DMS53 treated with DMSO at 0.1 percent for 48 hours (cell line): ENCODE data around the gene SLC25A10.
A peak's percentile ranks its signal among the peaks of the same experiment; 100 is the strongest.

Experiments used
- DNase-seq: peaks from one replicate; lab custom pipeline; 2025; ENCODE audit not compliant: unreplicated experiment; lab: John Stamatoyannopoulos, UW

Gene SLC25A10

DNA sequence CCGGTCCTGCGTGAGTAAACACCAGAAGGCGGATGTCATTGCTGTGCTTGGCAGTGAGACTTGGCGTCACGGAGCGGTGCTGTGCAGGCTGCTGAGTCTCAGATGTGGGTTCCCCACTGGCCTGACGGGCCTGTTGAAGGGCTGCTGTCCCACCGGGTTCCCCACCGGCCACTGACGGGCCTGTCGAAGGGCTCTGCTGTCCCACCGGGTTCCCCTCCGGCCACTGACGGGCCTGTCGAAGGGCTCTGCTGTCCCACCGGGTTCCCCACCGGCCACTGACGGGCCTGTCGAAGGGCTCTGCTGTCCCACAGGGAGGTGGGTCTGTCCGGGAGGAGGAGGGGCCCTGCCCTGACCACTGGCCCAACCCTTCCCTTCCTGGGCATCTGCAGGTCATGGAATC lies 25.5 kb upstream of the SLC25A10 start:
- no peak for DNase-seq

DNA sequence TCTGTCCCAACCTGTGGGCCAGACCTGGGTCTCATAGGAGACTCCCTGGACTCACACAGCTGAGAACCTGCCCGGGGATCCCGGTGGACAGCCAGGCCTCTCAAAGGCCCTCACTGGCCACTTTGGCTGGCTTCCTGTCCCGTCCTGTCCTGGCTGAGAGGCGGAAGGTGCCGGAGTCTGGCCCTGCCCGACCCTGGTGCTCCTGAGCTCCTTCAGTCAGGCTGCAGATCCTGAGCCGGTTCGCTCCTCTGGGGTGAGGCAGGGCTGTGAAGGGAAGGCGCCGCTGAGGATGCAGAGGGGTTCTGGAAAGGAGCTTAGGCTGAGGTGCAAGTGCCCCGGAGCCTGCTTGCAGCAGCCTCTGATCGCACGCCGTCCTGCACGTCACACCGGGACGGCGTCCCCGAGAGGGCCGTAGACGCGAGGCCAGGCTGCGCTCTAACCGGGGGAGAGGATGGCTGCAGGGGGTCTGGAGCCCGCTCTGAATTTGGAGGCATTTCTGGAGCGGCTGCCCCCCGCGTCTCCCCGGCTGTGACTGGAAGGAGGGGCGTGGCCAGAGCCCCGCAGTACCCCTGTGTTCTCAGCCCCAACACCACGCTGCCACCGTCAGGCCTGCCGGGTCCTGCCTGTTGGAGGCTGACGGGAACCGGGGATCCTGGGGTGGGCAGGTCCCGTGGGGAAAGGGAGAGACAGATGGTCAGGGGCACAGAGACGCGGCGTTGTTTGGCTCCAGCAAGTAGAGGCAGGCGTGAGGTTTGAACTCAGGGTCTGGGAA lies 24.1 kb upstream of the SLC25A10 start:
- no peak for DNase-seq

DNA sequence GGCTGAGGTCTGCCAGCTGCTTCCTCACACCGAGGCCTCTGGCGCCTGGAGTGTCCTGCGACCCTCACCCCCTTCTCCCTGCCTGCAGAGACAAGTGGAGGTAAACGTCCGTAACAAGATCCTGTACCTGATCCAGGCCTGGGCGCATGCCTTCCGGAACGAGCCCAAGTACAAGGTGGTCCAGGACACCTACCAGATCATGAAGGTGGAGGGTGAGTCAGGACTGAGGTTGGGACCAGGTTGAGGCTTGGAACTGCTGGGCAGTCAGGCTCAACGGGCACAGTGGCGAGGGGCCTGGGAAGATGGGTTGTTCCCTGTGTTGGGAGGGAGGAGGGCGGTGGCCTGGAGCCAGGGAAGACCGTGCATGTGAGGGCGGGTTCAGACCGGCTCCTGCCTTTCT lies 23.5 kb upstream of the SLC25A10 start:
- no peak for DNase-seq

DNA sequence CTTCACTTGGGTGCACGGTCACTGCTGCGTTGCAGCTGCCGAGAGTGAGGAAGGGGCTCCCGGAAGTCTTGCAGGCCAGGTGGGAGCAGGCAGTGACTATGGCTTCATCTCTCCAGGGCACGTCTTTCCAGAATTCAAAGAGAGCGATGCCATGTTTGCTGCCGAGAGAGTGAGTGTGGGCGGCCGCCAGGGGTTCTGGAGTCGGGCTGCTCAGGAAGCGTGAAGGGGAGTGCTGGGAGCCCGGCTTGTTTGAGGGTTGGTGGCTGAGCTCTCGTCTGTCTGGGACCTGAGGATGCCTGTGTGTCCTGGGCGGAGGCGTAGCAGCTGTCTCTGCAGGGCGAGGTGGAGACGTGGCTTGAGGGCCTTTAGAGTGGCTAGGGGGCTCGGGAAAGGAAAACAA lies 22.0 kb upstream of the SLC25A10 start:
- DNase-seq, result no peak

DNA sequence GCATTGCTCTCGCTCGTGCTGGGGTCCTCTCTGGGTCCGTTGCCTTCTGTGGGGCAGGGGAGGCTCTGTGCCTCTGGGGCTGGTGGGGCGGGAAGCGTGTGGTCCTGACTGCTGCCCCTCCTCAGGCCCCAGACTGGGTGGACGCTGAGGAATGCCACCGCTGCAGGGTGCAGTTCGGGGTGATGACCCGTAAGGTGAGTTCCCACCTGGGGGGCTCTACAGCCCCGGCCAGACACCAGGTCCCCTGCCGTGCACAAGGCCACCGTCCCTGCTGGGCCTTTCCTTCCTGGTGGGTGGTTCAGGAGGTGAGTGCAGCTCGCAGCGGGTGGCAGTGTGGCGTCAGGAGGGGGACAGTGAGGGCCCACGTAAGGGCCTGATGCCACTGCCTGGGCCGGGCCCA lies 21.5 kb upstream of the SLC25A10 start:
- DNase-seq, result no peak

DNA sequence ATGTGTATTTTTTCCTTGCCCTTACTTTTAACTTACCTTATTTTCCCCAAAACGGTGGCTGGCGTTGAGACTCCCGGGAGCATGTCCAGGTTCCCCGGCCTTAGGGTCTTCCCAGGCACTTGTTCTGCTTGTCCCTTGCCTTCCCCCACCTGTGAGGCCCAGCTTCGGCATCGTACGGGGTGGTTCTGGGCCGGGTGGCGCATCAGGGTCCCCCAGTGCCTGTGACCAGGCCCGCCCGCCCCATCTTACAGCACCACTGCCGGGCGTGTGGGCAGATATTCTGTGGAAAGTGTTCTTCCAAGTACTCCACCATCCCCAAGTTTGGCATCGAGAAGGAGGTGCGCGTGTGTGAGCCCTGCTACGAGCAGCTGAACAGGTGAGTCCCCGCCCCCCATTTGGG lies 20.9 kb upstream of the SLC25A10 start:
- no peak for DNase-seq

DNA sequence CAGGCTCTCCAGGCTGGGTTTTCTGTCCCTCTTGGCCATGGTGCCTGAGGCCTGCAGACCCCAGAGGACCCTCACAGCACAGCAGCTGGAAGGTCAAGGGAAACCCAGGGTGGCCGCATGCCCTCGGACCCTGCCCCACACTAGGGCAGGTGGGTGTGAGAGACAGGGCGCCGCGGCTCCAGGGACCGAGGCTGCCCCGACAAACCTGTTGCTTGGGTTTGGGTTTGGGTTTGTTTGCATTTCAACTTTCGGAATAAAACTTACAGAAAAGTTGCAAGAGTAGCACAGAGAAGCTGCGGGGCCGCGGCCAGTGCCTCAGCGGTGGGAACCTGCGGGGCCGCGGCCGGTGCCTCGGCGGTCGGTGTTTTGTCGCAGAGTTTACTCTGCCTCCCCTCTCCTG lies 20.5 kb upstream of the SLC25A10 start:
- DNase-seq, result no peak

DNA sequence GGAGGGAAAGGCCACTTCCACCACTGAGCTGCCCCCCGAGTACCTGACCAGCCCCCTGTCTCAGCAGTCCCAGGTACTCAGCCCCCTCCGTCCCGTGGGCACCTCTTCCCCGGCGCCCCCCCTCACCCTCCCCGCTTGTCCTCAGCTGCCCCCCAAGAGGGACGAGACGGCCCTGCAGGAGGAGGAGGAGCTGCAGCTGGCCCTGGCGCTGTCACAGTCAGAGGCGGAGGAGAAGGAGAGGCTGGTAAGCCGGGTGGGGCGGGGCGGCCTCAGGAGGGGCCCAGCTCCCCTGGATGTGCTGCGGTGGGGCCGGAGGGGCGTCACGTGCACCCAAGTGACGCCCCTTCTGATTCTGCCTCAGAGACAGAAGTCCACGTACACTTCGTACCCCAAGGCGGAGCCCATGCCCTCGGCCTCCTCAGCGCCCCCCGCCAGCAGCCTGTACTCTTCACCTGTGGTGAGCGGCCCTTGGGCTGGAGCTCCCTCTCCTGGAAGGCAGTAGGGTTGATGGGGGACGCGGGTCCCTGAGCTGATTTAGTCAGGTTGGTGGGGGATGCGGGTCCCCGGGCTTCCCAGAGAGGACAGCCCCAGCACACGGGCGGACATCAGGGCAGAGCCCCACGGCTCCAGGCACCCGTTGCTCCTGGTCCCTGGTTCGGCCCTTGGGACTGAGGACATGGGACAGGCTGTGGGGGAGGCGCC lies 18.4 kb upstream of the SLC25A10 start:
- DNase-seq, result no peak

DNA sequence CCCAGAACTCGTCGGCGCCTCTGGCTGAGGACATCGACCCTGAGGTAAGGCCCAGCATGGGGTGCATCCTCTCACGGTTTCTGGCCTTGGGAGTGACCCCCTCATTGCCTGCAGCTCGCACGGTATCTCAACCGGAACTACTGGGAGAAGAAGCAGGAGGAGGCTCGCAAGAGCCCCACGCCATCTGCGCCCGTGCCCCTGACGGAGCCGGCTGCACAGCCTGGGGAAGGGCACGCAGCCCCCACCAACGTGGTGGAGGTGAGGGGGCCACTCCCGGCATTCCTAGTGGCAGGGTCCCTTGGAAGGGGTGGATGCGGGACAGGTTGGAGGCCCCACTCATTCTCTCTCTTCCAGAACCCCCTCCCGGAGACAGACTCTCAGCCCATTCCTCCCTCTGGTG lies 17.3 kb upstream of the SLC25A10 start:
- DNase-seq, result no peak

DNA sequence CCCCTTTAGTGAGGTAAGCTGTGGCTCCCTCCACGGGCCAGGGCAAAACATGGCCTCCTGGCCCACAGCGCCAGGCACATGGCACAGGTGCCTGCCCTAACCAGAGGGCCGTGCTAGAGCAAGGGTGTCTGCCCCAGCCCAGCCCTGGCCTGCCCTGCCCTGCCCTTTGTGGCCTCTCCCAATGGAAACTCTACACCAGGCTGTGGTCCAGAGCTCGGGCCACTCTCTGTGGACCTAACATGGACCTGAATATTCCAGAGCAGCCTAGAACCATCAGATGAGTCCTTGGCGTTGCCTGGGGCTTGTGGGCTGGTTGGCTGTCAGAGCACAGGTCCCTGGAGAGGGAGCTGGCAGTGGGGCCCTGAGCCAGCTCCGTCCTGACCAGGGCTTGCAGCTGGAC lies 16.9 kb upstream of the SLC25A10 start:
- DNase-seq, result no peak

DNA sequence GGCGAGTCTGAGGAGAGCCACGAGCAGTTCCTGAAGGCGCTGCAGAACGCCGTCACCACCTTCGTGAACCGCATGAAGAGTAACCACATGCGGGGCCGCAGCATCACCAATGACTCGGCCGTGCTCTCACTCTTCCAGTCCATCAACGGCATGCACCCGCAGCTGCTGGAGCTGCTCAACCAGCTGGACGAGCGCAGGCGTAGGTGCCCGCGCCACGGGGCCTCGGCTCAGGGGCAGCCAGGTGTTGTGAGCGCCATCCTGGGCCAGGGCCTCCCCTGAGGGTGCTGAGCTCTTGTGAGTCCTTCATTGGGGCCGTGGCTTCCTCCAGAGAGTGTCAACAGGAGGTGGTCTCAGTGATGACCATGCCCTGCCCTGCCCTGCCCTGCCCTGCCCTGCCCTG lies 16.3 kb upstream of the SLC25A10 start:
- no peak for DNase-seq

DNA sequence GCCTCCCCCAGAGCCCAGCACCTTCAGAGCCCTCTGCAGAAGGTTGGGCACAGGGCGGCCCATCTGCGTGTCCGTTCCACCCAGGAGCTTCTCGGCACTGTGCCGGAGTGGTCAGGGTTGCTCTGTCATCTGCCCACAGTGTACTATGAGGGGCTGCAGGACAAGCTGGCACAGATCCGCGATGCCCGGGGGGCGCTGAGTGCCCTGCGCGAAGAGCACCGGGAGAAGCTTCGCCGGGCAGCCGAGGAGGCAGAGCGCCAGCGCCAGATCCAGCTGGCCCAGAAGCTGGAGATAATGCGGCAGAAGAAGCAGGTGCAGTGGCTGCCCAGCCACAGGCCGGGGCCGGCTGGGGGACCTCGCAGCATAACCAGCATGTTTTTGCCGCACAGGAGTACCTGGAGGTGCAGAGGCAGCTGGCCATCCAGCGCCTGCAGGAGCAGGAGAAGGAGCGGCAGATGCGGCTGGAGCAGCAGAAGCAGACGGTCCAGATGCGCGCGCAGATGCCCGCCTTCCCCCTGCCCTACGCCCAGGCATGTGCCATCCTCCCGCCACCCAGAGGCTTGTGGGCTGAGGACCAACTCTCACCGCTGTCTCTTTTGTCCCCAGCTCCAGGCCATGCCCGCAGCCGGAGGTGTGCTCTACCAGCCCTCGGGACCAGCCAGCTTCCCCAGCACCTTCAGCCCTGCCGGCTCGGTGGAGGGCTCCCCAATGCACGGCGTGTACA lies 15.7 kb upstream of the SLC25A10 start:
- DNase-seq, result no peak

DNA sequence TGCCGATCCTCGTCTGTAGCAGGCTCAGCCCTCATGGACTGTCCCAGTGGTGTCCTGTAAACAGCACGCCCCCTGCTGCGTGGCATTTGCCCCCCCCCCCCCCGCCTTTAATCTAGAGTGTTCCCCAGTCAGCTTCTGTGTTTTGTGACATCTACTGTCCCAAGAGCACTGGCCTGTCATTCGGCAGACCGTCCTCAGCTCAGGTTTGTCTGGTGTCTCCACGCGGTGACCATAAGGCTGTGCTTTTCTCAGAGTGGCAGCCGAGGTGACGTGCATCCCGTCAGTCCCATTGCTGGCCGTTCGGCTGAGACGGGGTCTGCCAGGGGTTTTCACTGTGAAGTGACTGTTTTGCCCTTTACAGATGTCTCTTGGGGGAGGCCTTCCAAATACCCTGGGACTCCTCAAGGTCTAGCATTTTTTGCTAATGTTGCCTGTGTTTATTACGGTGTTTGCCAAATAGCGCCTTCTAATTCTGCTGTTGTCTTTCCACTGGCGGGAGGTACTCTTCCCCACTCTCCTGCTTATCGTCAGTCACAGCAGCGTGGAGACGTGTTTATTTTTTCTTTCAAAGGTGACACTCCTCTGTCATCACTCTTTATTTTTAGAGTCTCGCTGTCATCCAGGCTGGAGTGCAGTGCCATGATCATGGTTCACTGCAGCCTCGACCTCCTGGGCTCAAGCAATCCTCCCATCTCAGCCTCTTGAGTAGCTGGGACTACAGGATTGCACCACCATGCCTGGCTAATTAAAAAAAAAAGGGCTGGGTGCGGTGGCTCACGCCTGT lies 14.6 kb upstream of the SLC25A10 start:
- no peak for DNase-seq

DNA sequence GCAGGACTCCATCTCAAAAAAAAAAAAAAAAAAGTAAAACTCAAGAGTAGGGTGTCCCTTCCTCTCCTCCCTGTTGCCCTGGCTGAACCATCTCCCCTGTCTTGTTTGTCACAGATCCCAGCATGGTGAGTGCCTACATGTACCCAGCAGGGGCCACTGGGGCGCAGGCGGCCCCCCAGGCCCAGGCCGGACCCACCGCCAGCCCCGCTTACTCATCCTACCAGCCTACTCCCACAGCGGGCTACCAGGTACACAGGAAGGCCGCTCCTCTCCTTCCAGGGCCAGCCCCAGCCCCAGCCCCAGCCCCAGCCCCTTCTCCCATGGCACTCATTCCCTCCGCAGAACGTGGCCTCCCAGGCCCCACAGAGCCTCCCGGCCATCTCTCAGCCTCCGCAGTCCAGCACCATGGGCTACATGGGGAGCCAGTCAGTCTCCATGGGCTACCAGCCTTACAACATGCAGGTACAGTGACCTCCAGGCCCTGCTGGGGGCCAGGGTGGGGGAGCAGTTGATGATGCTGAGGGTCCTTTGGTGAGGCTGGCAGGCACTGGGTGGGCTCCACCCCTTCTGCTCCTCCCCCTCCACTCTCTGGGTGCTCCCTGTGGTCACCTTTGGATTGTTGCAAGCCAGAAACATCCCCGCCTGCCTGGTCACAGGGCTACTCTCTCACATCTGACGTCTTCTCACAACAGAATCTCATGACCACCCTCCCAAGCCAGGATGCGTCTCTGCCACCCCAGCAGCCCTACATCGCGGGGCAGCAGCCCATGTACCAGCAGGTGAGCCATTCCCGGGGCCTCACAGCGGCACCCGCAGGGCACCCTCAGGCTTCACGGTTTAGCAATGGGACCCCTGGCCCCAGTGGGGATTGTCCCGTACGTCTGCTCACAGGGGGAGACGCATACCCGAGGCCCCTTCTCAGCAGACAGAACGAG lies 11.5 kb upstream of the SLC25A10 start:
- DNase-seq, result no peak

DNA sequence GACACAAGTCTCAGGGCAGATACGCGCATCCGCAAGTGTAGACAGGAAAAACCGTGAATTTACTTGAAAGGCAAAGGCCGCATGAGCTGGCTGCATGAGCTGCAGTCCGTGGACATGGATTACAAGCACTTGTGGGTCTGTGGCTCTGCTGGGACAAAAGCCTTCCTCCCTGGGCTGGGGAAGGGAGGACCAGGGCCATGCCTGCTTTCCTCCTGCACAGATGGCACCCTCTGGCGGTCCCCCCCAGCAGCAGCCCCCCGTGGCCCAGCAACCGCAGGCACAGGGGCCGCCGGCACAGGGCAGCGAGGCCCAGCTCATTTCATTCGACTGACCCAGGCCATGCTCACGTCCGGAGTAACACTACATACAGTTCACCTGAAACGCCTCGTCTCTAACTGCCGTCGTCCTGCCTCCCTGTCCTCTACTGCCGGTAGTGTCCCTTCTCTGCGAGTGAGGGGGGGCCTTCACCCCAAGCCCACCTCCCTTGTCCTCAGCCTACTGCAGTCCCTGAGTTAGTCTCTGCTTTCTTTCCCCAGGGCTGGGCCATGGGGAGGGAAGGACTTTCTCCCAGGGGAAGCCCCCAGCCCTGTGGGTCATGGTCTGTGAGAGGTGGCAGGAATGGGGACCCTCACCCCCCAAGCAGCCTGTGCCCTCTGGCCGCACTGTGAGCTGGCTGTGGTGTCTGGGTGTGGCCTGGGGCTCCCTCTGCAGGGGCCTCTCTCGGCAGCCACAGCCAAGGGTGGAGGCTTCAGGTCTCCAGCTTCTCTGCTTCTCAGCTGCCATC lies 10.6 kb upstream of the SLC25A10 start:
- no peak for DNase-seq

DNA sequence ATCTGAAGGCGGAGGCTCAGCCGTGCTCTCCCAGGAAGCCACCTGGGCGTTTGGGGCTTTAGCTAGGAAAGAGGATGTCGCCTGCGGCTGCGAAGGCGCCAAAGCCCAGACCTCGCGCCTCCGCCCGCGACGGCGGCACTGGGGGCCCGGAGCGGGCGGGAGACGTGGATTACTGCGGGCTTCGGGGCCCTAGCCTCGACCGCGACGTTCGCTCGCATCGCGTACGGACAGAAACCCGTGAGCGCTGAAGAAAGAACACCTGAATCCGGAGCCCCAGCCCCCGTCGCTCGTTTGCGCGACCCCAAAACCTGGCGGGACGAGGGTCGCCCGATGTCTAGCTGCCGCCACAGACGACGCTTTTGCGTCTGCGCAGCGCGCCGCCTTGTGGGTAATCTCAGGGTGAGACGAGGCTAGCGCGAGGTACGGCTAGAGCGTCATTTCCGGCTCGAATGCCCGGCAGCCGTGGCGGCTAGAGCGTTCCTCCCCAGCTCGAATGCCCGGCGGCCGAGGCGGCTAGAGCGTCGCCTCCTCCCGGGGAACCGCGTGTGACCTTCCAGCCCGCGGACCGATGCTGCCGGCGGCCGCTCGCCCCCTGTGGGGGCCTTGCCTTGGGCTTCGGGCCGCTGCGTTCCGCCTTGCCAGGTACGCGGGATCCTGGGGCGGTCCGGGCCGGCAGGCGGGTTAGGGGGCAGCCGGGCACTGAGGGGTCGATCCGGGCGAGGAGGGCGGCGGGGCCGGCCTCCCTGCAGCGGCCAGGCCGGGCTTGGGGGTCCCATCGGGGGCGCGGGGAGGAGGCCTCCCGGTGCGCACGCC lies 8.9 kb upstream of the SLC25A10 start, which contains the start of gene MRPL12:
Gene MRPL12 (plus strand): TSS at position 434 of the 813 bp plus-strand sequence. CDS start 135 bp downstream, at position 569.
- DNase-seq, result peak; percentile 89

DNA sequence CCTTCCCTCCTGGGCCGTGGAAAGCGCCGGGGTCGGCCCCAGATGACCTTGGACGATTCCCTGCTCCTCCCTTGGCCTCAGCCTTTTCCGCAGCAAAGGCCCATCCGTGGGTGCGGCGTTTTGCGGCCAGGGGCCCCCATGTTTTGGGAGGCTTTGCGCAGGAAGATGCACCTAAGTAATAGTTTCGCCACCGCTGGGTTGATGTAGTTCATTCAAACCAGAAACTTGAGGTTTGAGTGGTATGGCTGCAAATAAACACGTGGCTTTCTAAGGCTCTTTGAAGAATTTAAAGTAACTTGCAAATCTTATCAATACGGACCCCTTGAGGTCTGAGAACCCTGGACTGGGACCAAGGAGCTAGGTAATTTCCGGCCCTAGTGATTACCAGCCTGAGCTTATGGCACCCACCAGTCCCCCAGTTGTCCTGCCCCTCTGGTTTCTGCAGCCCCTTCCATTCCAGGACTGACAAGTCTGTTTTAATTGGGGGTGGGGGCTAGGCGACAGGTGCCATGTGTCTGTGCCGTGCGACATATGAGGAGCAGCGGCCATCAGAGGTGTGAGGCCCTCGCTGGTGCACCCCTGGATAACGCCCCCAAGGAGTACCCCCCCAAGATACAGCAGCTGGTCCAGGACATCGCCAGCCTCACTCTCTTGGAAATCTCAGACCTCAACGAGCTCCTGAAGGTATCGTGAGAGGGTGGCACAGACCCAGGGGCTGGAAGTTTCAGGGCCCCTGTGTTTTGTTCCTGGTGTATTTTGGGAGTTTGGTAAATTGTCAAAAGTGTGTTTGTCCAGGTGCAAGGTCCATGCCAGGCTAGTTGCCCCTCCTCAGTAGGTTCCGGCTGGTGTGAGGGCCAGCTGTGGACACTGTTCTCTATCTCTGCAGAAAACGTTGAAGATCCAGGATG lies 8.1 kb upstream of the SLC25A10 start:
- DNase-seq, result no peak
